SK-N-SH treated with all-trans-retinoic acid at 6 μM for 48 hours (cell line): ENCODE data around the gene NHP2.
A peak's percentile ranks its signal among the peaks of the same experiment; 100 is the strongest.

Experiments
- ATAC-seq: fragments of 200-7000 bp; cut with Tn5 transposase; 3 replicates; pipeline ENCODE4 v1.9.1; 2020; ENCODE audit warnings: mild to moderate bottlenecking, moderate library complexity
- ARNTL ChIP-seq: fragments of 450-650 bp; formaldehyde crosslinking; IDR thresholded peaks from 2 replicates; pipeline ENCODE4 v1.5.0; 2020; ENCODE audit warnings: low read depth, mild to moderate bottlenecking, moderate library complexity, borderline replicate concordance
- BACH2 ChIP-seq: fragments of 250-450 bp; sonication (Bioruptor Pico); IDR thresholded peaks from 2 replicates; pipeline ENCODE4 v1.9.0; 2021; ENCODE audit warnings: mild to moderate bottlenecking, borderline replicate concordance
- CSDC2 ChIP-seq: fragments of 250-450 bp; sonication (Bioruptor Pico); IDR thresholded peaks from 2 replicates; pipeline ENCODE4 v1.5.0; 2020; ENCODE audit warnings: mild to moderate bottlenecking, moderate library complexity
- GLIS3 ChIP-seq: fragments of 250-450 bp; sonication (Bioruptor Pico); IDR thresholded peaks from 2 replicates; pipeline ENCODE4 v1.5.0; 2020; ENCODE audit warnings: mild to moderate bottlenecking, moderate library complexity
- ISL1 ChIP-seq: fragments of 250-450 bp; sonication (Bioruptor Pico); IDR thresholded peaks from 2 replicates; pipeline ENCODE4 v2.1.2; 2022; ENCODE audit warnings: mild to moderate bottlenecking, moderate library complexity
- OSR1 ChIP-seq: fragments of 250-450 bp; sonication (Bioruptor Pico); IDR thresholded peaks from 2 replicates; pipeline ENCODE4 v1.8.0; 2022; ENCODE audit warnings: moderate library complexity, mild to moderate bottlenecking, inconsistent platforms
- PPARA ChIP-seq: fragments of 250-450 bp; sonication (Bioruptor Pico); IDR thresholded peaks from 2 replicates; pipeline ENCODE4 v1.5.0; 2020; ENCODE audit warnings: mild to moderate bottlenecking, borderline replicate concordance
- RARB ChIP-seq: fragments of 250-450 bp; sonication (Bioruptor Pico); IDR thresholded peaks from 2 replicates; pipeline ENCODE4 v1.8.0; 2021; ENCODE audit warnings: mild to moderate bottlenecking, moderate library complexity
- SNAI2 ChIP-seq: fragments of 250-450 bp; sonication (Bioruptor Pico); IDR thresholded peaks from 2 replicates; pipeline ENCODE4 v1.5.0; 2020; ENCODE audit warnings: mild to moderate bottlenecking, moderate library complexity
- TCF4 ChIP-seq: fragments of 250-450 bp; sonication (Bioruptor Pico); IDR thresholded peaks from 2 replicates; pipeline ENCODE4 v1.8.0; 2021; ENCODE audit warnings: mild to moderate bottlenecking, moderate library complexity, borderline replicate concordance
- TOX ChIP-seq: fragments of 250-450 bp; sonication (Bioruptor Pico); IDR thresholded peaks from 2 replicates; pipeline ENCODE4 v1.8.0; 2021; ENCODE audit warnings: mild to moderate bottlenecking, moderate library complexity, borderline replicate concordance
- ZC3H10 ChIP-seq: fragments of 250-450 bp; sonication (Bioruptor Pico); IDR thresholded peaks from 2 replicates; pipeline ENCODE4 v1.5.1; 2021; ENCODE audit warnings: mild to moderate bottlenecking, moderate library complexity
- ZFP30 ChIP-seq: fragments of 450-650 bp; formaldehyde crosslinking; IDR thresholded peaks from 2 replicates; pipeline ENCODE4 v1.5.0; 2022; ENCODE audit warnings: mild to moderate bottlenecking, moderate library complexity
- ZNF565 ChIP-seq: fragments of 450-650 bp; formaldehyde crosslinking; conservative IDR thresholded peaks from 2 replicates; pipeline ENCODE4 v1.5.0; 2020; ENCODE audit warnings: low read depth, mild to moderate bottlenecking, moderate library complexity
- ZNF70 ChIP-seq: fragments of 450-650 bp; formaldehyde crosslinking; IDR thresholded peaks from 2 replicates; pipeline ENCODE4 v1.5.0; 2020; ENCODE audit warnings: mild to moderate bottlenecking, moderate library complexity
- ZNF8 ChIP-seq: fragments of 450-650 bp; formaldehyde crosslinking; IDR thresholded peaks from 2 replicates; pipeline ENCODE4 v1.5.0; 2020; ENCODE audit warnings: mild to moderate bottlenecking, moderate library complexity
- TF ChIP-seq, protein P1 (sequence below): fragments of 250-450 bp; sonication (Bioruptor Pico); IDR thresholded peaks from 2 replicates; pipeline ENCODE4 v1.5.1; 2020; ENCODE audit warnings: low read depth, mild to moderate bottlenecking, moderate library complexity
- TF ChIP-seq, protein P2 (sequence below): fragments of 250-450 bp; sonication (Bioruptor Pico); IDR thresholded peaks from 2 replicates; pipeline ENCODE4 v1.8.0; 2020; ENCODE audit warnings: mild to moderate bottlenecking, moderate library complexity, borderline replicate concordance
- TF ChIP-seq, protein P3 (sequence below): fragments of 250-450 bp; sonication (Bioruptor Pico); IDR thresholded peaks from 2 replicates; pipeline ENCODE4 v1.5.1; 2021; ENCODE audit warnings: mild to moderate bottlenecking, moderate library complexity
- TF ChIP-seq, protein P4 (sequence below): fragments of 250-450 bp; sonication (Bioruptor Pico); IDR thresholded peaks from 2 replicates; pipeline ENCODE4 v1.5.0; 2020; ENCODE audit warnings: mild to moderate bottlenecking, moderate library complexity
- TF ChIP-seq, protein P5 (sequence below): fragments of 250-450 bp; sonication (Bioruptor Pico); IDR thresholded peaks from 2 replicates; pipeline ENCODE4 v1.8.0; 2021; ENCODE audit warnings: low read depth, mild to moderate bottlenecking, moderate library complexity, borderline replicate concordance

The NHP2 gene

DNA sequence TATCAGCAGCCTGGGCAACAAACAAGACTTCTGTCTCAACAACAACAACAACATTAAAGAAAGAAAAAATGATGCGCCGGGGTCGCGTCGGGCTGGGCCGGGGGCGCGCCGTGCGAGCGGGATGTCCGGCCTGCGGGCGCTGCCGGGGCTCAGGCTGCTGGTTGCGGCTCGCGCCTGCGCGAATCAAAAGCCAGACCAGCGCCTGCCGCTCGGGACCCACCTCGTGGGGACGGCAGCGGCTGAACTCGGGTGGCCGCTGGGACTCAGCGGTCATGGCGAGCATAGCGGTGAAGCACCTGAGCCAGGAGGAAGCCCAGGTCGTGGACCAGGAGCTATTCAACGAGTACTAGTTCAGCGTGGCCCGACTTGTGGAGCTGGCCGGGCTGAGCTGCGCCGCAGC, 11.9 kb upstream of the NHP2 start (continued):
- TF ChIP-seq, protein P1, sequence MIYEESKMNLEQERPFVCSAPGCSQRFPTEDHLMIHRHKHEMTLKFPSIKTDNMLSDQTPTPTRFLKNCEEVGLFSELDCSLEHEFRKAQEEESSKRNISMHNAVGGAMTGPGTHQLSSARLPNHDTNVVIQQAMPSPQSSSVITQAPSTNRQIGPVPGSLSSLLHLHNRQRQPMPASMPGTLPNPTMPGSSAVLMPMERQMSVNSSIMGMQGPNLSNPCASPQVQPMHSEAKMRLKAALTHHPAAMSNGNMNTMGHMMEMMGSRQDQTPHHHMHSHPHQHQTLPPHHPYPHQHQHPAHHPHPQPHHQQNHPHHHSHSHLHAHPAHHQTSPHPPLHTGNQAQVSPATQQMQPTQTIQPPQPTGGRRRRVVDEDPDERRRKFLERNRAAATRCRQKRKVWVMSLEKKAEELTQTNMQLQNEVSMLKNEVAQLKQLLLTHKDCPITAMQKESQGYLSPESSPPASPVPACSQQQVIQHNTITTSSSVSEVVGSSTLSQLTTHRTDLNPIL (CRISPR knock-in tag), result no peak
- TF ChIP-seq RARB (no peak), OSR1 (no peak)
- TF ChIP-seq, protein P2, sequence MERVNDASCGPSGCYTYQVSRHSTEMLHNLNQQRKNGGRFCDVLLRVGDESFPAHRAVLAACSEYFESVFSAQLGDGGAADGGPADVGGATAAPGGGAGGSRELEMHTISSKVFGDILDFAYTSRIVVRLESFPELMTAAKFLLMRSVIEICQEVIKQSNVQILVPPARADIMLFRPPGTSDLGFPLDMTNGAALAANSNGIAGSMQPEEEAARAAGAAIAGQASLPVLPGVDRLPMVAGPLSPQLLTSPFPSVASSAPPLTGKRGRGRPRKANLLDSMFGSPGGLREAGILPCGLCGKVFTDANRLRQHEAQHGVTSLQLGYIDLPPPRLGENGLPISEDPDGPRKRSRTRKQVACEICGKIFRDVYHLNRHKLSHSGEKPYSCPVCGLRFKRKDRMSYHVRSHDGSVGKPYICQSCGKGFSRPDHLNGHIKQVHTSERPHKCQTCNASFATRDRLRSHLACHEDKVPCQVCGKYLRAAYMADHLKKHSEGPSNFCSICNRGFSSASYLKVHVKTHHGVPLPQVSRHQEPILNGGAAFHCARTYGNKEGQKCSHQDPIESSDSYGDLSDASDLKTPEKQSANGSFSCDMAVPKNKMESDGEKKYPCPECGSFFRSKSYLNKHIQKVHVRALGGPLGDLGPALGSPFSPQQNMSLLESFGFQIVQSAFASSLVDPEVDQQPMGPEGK (CRISPR knock-in tag), result no peak

DNA sequence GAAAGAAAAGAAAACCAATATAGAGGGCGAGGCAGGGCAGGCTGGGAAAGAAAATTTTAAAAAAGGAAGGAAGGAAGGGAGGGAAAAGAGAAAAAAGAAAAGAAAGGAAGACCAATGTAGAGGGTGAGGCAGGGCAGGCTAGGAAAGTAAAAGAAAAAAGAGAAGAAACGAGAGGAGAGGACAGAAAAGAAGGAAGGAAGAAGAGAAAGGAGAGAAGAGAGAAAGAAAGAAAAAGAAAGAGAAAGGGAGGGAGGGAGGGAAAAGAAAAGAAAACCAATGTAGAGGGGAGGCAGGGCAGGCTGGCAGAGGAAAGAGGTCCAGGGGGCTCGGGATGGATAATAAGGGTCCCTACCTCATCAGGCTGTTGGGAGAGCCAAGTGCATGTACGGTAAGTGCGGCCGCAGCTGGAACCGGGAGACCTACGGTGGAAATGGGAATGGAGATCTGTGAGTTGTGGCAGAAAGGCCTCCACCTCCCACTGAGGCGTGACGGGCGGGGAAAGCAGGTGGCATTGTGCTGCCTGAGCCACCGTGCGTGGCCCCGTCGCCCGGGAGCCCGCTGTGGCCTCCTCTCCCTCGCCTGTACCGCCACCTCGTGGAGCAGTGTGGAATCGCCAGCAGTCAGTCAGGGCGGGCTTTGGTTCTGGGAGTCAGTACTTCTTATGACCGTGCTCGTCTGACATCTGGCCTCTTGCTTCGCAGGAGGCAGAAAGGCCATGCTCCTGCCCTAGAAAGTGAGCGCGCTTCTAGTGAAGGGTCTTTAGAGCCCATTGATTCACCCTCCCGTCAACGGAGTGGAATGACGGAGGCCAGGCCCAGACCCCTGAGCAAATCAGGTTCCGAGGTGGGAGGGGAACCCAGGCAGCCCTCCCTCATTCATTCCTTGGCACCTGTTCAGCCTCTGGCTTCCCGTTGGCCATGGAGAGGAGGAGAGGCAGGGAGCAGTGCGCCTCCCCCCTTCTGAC, 10.4 kb upstream of the NHP2 start:
- no peak for TF ChIP-seq RARB
- TF ChIP-seq OSR1, result no peak

DNA sequence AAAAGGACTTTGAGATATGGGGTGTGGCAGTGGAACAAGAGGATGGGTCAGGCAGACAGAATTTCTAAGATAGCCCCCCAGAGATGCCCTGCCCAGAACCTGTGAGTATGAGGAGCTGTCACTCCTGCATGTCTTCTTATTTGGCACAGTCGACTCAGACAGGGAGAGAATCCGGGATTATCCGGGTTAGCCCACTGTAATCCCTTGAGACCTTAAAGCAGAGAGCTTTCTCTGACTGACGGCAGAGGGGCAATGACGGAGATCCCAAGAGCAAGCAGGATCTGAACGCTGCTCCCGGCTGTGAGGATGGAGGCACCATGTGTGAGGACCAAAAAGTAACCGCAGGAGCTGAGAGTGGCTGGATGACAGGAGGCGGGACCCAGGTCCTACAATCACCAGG, 8.8 kb upstream of the NHP2 start:
- TF ChIP-seq BACH2 (CRISPR knock-in tag) (no peak), TCF4 (CRISPR knock-in tag) (no peak), ZNF565 (CRISPR knock-in tag) (no peak), RARB (no peak), SNAI2 (no peak), GLIS3 (no peak), ZNF70 (CRISPR knock-in tag) (no peak), TOX (CRISPR knock-in tag) (no peak), ZFP30 (CRISPR knock-in tag) (no peak), ARNTL (CRISPR knock-in tag) (no peak), PPARA (no peak), ZC3H10 (CRISPR knock-in tag) (no peak), ZNF8 (no peak), ISL1 (no peak), CSDC2 (CRISPR knock-in tag) (no peak)
- TF ChIP-seq, protein P3, sequence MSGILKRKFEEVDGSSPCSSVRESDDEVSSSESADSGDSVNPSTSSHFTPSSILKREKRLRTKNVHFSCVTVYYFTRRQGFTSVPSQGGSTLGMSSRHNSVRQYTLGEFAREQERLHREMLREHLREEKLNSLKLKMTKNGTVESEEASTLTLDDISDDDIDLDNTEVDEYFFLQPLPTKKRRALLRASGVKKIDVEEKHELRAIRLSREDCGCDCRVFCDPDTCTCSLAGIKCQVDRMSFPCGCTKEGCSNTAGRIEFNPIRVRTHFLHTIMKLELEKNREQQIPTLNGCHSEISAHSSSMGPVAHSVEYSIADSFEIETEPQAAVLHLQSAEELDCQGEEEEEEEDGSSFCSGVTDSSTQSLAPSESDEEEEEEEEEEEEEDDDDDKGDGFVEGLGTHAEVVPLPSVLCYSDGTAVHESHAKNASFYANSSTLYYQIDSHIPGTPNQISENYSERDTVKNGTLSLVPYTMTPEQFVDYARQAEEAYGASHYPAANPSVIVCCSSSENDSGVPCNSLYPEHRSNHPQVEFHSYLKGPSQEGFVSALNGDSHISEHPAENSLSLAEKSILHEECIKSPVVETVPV (CRISPR knock-in tag), result no peak
- TF ChIP-seq, protein P4, sequence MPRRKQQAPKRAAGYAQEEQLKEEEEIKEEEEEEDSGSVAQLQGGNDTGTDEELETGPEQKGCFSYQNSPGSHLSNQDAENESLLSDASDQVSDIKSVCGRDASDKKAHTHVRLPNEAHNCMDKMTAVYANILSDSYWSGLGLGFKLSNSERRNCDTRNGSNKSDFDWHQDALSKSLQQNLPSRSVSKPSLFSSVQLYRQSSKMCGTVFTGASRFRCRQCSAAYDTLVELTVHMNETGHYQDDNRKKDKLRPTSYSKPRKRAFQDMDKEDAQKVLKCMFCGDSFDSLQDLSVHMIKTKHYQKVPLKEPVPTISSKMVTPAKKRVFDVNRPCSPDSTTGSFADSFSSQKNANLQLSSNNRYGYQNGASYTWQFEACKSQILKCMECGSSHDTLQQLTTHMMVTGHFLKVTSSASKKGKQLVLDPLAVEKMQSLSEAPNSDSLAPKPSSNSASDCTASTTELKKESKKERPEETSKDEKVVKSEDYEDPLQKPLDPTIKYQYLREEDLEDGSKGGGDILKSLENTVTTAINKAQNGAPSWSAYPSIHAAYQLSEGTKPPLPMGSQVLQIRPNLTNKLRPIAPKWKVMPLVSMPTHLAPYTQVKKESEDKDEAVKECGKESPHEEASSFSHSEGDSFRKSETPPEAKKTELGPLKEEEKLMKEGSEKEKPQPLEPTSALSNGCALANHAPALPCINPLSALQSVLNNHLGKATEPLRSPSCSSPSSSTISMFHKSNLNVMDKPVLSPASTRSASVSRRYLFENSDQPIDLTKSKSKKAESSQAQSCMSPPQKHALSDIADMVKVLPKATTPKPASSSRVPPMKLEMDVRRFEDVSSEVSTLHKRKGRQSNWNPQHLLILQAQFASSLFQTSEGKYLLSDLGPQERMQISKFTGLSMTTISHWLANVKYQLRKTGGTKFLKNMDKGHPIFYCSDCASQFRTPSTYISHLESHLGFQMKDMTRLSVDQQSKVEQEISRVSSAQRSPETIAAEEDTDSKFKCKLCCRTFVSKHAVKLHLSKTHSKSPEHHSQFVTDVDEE (CRISPR knock-in tag), result no peak
- TF ChIP-seq, protein P5, sequence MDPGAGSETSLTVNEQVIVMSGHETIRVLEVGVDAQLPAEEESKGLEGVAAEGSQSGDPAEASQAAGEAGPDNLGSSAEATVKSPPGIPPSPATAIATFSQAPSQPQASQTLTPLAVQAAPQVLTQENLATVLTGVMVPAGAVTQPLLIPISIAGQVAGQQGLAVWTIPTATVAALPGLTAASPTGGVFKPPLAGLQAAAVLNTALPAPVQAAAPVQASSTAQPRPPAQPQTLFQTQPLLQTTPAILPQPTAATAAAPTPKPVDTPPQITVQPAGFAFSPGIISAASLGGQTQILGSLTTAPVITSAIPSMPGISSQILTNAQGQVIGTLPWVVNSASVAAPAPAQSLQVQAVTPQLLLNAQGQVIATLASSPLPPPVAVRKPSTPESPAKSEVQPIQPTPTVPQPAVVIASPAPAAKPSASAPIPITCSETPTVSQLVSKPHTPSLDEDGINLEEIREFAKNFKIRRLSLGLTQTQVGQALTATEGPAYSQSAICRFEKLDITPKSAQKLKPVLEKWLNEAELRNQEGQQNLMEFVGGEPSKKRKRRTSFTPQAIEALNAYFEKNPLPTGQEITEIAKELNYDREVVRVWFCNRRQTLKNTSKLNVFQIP (CRISPR knock-in tag), result no peak
- TF ChIP-seq, protein P1 (CRISPR knock-in tag), result no peak
- TF ChIP-seq, protein P2 (CRISPR knock-in tag), result no peak
- no peak for ATAC-seq

More for the DNA sequence above, 10.4 kb upstream of the NHP2 start:
- peak; percentile 99 for ATAC-seq
